HUES64 (cell line): ENCODE measurements around the gene SIGLECL1.

ENCODE experiments used
- H3K27ac ChIP-seq: 2 replicates; pipeline ENCODE4 v1.7.0; 2013; ENCODE audit warnings: low read depth, low read length, inconsistent platforms
- H3K27me3 ChIP-seq: 2 replicates; pipeline ENCODE4 v1.6.1; 2013; ENCODE audit warnings: mild to moderate bottlenecking, low read length; ENCODE audit not compliant: insufficient read depth
- H3K36me3 ChIP-seq: 2 replicates; pipeline ENCODE4 v1.6.1; 2013; ENCODE audit warnings: mild to moderate bottlenecking, low read length; ENCODE audit not compliant: insufficient read depth
- H3K4me1 ChIP-seq: 2 replicates; pipeline ENCODE4 v1.6.1; 2013; ENCODE audit warnings: mild to moderate bottlenecking, low read length, moderate library complexity; ENCODE audit not compliant: insufficient read depth
- H3K4me3 ChIP-seq: 2 replicates; pipeline ENCODE4 v1.5.1; 2013; ENCODE audit warnings: mild to moderate bottlenecking, low read length, moderate library complexity
- H3K9ac ChIP-seq: 2 replicates; pipeline ENCODE4 v1.6.1; 2013; ENCODE audit warnings: mild to moderate bottlenecking, low read depth, low read length
- H3K9me3 ChIP-seq: 2 replicates; pipeline ENCODE4 v1.6.1; 2013; ENCODE audit warnings: low read depth, low read length; ENCODE audit not compliant: insufficient read depth
- WGBS: fragments of 150-250, 120-280 bp; methylation state at CpG from one replicate; pipeline ENCODE4 v1.1.7; 2013; ENCODE audit warnings: missing lambda C conversion rate; 5-methylcytosine and 5-hydroxymethylcytosine counted together

SIGLECL1 gene

GRCh38 chr19:51301266-51301665 lies 50.4 kb downstream of the SIGLECL1 start:
- no peaks in the 10 kb centered on the region for H3K27me3 ChIP-seq
- no peaks in the 10 kb centered on the region for H3K4me1 ChIP-seq
- 92% methylated on average over 7 of the region's 7 CpGs for WGBS
- H3K4me3 ChIP-seq = no peak overlapping the region
- H3K36me3 ChIP-seq = no peaks in the 10 kb centered on the region
- H3K9me3 ChIP-seq = no peaks in the 10 kb centered on the region
- no peak overlapping the region for H3K9ac ChIP-seq
- no peak overlapping the region for H3K27ac ChIP-seq

- Histone ChIP-seq H3K27ac (no peak overlapping the region), H3K27me3 (no peaks in the 10 kb centered on the region), H3K36me3 (no peaks in the 10 kb centered on the region), H3K4me1 (0 out of 2 replicates have a peak, but pooled peaks cover 3% of the 10 kb centered on the region), H3K9me3 (0 out of 2 replicates have a peak, but pooled peaks cover 7% of the 10 kb centered on the region), H3K4me3 (no peak overlapping the region), H3K9ac (no peak overlapping the region)
- 88% methylated on average over 3 of the region's 3 CpGs for WGBS
These were observed 54.6 kb downstream of the SIGLECL1 start for GRCh38 chr19:51305479-51305878.

- Histone ChIP-seq H3K27ac (no peak within 1 kb of the TSS), H3K9me3 (0 out of 2 replicates have a peak, but pooled peaks cover 7% of the 10 kb centered on the region), H3K4me3 (peak within 1 kb of the TSS; percentile 60), H3K36me3 (no peaks in the 10 kb centered on the region), H3K9ac (peak within 1 kb of the TSS; percentile 44), H3K4me1 (peaks cover 9% of the 10 kb centered on the region), H3K27me3 (peaks cover 3% of the 10 kb centered on the region; the same call in 1 of the 2 replicates)
- WGBS = under 1% methylated on average over 43 of the region's 76 CpGs
These were observed 60.7 kb downstream of the SIGLECL1 start, which contains the start of gene IGLON5 for GRCh38 chr19:51311351-51312257. IGLON5 (plus strand) TSS chr19:51311644; CDS start chr19:51311848, 204 bp downstream.

GRCh38 chr19:51316688-51317087 lies 65.8 kb downstream of the SIGLECL1 start:
- H3K27ac ChIP-seq = no peak overlapping the region
- peaks cover 3% of the 10 kb centered on the region; the same call in 1 of the 2 replicates for H3K27me3 ChIP-seq
- no peaks in the 10 kb centered on the region for H3K9me3 ChIP-seq
- H3K36me3 ChIP-seq = no peaks in the 10 kb centered on the region
- no peak overlapping the region for H3K9ac ChIP-seq
- WGBS = 82% methylated on average over 8 of the region's 8 CpGs
- peaks cover 5% of the 10 kb centered on the region for H3K4me1 ChIP-seq
- no peak overlapping the region for H3K4me3 ChIP-seq

DNA sequence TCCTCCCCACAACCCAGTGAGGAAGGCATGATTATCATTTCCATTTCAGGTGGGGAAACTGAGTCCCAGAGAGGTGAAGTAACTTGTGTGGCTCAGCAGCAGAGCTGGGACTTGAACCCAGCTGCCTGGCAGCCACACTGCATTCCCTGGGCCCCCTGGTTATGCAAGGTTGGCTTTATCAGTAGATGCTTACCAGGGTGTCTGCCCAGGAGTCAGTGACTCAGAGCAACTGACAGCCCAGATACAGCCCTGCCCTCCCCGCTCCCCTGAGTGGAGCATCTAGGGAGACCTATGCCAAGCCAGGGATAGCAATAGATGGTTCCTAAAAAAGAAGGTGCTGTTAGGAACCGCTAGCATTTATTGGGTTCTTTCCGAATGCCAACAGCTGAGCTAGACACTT lies 66.5 kb downstream of the SIGLECL1 start:
- Histone ChIP-seq H3K36me3 (no peaks in the 10 kb centered on the region), H3K27me3 (peaks cover under 1% of the 10 kb centered on the region; the same call in 1 of the 2 replicates), H3K4me1 (peaks cover 2% of the 10 kb centered on the region), H3K4me3 (no peak overlapping the region), H3K9ac (no peak overlapping the region), H3K27ac (no peak overlapping the region), H3K9me3 (no peaks in the 10 kb centered on the region)
- 97% methylated on average over 3 of the region's 3 CpGs for WGBS

- Histone ChIP-seq H3K9ac (no peak overlapping the region), H3K27ac (no peak overlapping the region), H3K4me3 (no peak overlapping the region), H3K27me3 (no peaks in the 10 kb centered on the region), H3K9me3 (no peaks in the 10 kb centered on the region), H3K4me1 (no peaks in the 10 kb centered on the region), H3K36me3 (no peaks in the 10 kb centered on the region)
- 95% methylated on average over 1 of the region's 1 CpG for whole genome bisulfite sequencing
These were observed 67.1 kb downstream of the SIGLECL1 start for GRCh38 chr19:51317968-51318367.
